ENCODE results near the gene FXR2.

FXR2 gene

DNA sequence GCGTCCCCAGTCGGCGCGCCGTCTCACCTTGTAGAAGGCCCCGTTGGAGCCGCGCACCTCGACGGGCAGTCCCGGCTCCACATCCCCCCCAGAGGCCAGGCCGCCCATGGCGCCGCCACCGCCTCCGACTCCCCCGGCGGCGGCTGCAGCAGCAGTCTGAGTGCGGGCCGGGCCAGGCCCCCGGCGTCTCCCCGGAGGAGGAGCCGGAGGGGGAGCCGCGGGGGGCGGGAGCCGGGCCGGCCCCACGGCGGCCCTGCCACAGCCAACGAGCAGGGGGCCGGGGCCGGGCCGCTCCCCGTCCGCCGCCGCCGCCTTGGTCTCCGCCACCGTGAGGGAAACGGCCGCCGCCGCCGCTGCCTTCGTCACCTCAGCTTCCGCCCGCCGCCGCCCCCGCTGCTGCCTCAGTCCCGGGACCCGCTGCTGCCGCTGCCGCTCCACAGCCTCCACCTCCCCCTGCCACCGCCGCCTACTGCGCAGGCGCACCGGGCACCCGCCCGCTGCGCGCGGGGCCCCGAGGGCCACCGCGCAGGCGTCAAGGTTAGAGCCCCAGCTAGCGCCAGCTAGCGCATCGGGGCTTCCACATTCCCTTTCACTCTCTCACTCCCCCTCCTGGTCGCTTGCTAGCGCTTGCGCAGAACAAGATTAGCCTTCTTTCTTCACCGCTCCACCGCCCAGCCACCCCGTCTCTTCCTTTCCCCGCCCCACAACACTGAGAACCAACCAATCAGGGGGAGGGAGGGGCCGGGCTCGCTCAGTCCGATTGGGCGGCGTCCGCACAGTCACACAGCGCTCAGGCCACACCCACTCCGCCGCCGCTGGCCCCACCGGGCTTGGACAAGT is at the start of gene FXR2:
FXR2 (minus strand) TSS at position 473 of the 840 bp plus-strand sequence; CDS start at position 108, 365 bp downstream.
- peak; percentile 100 for DNase-seq

DNA sequence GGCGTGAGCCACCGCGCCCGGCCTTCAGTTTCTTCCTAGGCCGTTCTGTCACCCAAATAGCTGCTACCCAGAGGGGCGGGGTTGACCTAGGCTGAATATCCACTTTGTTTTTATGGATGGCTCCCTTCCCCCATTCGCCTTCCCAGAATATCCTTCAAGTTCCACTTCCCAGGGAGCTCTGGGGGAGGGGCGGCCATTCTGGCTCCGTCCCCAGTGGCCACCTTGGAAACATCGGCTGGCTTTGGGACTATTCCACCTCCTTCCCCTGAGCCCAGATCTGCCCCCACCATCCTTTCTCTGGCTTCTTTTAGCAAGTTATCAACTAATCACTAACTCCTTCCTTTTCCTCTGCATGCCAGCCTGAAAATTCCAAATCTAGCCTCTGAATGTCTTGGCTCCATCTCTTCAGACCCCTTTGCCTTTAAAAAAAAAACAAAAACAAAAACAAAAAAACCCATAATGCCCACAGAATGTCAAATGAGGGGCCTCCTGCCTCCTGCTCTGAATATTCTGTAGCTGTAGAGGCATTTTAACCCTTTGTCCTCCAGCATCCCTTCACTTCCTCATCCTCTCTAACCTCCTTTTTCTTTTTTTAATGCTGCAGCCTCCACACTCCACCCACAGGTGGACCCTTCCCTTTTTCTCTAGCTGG is 42.4 kb upstream of the FXR2 start:
- no peak for DNase-seq

DNA sequence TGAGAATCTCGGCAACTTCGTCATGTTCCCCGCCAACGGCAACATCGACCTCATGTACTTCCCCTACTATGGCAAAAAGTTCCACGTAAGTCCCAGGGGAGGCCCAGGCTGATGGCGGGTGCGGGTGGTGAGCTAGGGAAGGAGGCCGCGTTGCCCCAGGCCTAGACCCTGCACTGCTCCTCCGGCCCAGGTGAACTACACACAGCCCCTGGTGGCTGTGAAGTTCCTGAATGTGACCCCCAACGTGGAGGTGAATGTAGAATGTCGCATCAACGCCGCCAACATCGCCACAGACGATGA is 40.8 kb upstream of the FXR2 start:
- no peak for DNase-seq

DNA sequence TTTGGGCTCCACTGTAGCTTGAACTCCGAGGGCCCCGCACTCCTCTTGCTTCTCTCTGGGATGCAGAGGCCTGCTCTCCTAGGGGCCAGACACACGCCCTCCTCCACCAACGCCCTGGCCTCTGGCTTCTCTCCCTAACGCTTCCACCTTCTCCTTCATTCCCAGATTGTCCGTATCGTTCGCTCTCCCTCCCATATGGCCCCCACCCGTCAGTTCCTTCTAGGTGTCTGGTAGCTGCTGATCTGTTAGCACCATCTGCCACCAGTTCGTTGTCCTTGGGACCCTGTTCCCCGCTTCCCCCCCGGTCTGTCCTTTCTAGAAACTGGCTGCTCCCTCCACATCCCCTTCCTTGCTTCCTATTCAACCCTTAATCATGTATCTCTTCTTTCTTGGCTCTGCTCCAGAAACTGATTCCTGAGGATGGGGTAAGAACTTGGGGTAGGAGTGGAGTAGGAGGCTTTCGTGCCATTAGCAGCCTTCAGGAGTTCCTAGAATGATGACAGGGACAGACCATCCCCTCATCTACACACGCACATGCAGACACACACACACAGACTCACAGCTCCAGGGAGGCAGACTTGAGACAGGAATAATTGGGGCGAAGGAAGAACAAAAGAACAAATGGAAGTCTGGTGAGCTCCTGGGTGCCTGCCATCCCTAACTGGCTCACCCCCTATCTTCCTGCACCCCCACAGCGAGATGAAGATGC is 40.3 kb upstream of the FXR2 start:
- DNase-seq, result no peak

DNA sequence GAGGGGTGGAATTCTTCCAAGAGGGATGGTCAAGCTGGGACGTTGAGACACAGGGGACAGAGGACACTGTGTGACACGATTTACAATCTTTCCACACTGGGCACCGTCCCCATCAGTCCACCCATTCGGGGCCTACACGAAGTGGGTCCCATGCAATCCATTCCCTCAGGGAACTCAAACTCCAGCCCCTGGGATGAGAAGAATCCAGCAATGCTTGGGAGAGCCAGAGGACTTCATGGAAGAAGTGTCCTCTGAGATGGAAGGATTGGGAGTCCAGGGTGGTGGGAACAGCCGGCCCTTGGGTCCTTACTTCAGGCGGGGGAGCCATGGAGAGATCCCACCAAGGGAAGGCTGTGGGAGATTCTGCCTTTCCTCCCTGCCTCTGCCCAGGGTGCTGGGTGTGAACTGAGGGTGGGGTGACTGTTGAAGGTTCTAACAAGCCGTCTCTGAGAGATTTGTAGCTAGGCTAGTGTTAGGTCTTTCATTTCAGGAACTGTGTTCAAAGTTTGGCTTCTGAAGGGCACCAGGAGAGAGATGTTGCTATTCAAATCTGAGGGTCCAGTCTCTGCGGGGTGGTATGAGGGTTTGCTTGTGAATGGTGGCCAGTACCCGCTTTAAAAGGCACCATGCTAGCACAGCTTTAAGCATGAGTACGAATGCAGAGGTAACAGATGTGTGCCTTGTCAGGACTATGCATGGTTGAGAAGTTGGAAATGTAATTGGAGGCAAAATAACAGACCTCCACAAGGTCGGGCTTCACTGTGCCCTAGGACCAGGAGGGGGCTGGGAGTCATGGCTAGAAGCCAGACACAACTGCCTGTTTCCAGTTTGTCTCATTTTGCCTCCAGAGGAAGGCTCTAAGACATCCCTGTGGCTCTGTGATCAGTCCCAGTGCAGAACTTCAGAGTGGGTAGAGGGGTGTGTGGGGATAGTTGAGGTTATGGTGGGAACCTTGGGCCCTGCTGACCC is 38.0 kb upstream of the FXR2 start:
- no peak for DNase-seq

DNA sequence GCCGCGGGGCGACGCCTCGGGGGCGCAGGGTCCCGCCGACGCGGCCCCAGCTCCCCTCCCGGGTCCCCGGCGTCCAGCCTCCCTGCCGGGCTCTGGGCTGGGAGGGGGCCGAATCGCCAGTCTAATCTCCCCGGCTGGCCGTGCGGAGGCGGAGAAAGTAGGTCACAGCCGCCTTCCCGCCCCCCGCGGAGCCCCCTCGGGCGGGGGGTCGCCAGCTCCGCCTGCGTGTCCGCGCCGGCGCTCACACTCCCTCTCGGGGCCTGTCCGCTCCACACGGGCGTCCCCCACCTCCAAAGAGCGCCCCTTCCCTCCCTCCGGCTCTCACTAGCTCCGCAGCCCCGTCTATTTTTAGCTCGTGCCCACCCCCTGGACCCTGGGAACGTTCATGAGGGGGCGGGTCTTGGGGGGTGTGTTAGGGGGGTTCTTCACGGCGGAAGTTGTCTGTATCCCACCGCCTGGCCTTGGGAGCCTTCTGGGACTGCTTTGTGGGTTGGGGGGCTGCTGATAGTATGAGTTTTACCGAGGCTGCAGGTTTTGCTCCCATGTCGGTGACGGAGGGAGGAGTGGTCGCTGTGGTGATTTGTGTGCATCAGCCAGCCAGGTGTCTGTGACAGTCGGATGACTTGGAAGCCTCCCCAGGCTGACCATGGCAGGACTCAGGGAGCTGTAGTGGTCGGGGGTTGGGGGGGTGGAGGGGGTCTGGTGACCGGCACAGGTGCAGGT is 37.1 kb upstream of the FXR2 start:
- no peak for DNase-seq

DNA sequence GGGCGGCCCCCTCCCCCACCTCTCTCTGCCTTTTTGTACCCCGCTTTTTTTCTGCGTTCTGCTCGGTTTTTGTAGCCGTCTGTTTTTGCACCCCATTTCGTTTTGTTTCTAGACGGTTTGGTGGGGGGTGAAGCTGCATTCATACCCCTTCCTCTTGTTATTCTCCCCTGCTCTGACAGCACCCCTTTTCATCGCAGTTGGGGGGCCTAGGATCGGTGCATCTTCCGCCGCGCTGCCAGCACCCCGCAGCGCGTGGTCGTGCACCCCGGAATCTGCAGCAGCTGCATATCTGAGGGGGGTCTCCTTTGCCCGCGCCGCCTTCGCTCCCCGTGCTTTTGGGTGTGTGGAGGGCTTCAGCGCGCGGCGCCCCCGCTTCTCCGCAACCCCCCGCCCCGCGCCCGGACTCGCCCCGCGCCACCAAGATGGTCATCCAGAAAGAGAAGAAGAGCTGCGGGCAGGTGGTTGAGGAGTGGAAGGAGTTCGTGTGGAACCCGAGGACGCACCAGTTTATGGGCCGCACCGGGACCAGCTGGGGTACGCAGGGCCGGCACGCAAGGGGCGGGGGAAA is 36.5 kb upstream of the FXR2 start:
- DNase-seq, result no peak

DNA sequence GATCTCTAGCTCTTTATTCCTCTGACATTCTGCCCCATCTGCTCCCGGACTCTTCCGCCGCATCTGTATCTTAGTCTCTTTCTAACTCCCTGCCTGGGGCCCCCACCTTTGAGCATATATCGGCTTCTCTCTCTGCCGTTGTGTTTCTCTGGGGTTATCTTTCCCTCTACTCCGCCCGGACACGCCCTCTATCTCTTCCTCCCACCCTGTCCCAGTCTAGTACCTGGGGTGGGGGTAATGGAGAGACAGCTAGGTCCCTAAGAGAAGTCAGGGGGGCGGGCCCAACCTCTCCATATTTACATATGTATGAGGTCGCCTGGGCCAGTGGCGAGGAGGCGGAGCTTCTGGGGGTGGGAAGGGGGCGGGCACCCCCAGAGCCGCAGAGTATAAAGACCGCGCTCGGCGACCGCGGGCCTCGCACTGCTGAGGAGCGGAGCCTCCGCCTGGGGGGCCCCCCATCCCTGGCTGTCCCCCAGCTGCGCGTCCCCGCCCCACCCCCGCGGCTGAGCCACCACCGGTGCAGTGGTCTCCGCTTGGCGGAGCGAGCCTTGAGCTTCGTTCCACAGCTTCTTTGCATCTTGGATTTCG is 35.9 kb upstream of the FXR2 start, which contains the start of gene ATP1B2:
ATP1B2 (plus strand) TSS at position 418 of the 588 bp plus-strand sequence. CDS start 593 bp downstream, outside the sequence.
- peak; percentile 77 for DNase-seq

DNA sequence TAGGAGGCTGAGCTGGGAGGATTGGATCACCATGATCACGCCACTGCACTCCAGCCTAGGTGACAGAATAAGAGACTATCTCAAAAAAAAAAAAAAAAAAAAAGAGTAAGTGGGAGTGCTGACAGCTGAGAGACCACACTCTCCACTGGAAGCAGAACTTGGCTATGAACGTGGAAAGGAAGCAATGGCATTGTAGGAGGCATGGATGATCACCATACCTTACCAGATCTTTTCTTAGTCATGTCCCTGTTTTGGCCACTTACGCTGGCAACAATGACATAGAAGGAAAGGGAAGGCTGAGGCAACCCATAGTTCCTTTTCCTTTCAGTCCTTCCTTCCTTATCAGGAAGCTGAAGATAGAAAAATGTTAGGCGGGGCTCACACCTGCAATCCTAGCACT is 32.3 kb upstream of the FXR2 start:
- DNase-seq, result no peak

DNA sequence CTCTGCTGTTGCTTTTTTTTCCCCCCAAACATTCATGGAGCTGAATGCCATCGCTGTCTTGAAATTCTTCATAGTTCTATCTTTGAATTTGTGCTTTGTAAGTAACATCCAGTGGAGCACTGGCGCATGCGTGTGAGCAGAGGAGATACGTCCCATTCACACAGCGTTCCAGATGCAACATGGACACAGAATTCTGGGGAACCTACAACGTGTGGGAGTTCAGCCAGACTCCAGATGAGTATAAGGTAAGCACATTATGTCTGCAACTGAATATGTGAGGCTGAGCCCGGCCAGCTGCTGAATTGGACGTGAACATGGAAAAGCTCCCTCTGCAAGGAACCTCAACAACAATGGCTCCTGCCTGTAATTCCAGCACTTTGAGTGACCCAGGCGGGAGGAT is 31.8 kb upstream of the FXR2 start:
- no peak for DNase-seq

DNA sequence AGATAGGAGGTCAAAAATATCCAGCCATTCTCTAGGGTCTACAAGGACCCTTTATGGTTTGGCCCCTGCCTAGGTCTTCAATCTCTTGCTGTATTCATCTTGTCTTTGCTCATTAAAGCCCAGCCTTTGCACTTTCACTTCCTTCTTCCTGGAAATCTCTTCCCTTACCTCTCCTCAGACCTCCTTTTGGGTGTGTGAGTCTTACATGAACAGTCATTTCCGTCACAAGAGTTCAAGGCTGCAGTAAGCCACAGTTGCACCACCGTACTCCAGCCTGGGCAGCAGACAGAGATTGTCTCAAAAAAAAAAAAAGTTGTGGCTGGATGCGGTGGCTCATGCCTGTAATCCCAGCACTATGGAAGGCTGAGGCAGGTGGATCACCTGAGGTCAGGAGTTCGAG is 30.1 kb upstream of the FXR2 start:
- DNase-seq, result no peak

DNA sequence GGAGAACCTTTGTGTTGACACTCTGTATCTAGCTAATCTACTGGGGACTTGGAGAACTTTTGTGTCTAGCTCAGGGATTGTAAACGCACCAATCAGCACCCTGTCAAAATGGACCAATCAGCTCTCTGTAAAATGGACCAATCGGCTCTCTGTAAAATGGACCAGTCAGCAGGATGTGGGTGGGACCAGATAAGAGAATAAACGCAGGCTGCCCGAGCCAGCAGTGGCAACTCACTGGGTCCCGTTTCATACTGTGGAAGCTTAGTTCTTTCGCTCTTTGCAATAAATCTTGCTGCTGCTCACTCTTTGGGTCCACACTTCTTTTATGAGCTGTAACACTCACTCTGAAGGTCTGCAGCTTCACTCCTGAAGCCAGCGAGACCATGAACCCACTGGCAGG is 26.9 kb upstream of the FXR2 start:
- DNase-seq, result peak; percentile 17

DNA sequence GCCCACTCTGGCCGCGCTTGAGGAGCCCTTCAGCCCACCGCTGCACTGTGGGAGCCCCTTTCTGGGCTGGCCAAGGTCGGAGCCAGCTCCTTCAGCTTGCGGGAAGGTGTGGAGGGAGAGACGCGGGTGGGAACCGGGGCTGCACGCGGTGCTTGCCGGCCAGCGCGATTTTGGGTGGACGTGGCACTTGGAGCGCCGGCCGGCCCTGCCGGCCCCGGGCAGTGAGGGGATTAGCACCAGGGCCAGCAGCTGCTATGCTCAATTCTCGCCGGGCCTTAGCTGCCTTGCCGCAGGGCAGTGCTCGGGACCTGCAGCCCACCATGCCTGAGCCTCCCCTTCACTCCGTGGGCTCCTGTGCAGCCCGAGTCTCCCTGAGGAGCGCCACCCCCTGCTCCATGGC is 26.1 kb upstream of the FXR2 start:
- no peak for DNase-seq

DNA sequence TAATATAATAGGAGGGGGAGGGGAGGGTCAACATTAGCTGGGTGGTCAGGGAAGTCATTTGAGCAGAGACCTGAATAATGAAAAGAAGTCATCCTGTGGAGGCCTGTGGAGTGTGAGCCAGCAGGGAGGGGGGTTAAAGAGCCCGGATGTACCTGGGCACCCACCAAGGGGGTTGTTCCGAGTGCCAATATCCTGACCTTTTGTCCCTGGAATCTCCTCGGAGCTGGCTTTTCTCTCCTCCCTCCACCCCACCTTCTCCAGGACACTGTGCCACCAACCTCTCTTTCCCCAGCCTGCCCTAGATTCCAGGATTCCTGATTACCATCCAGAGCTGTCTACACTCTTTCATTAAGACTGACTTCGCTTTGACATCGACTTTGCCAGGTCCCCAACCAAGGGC is 21.5 kb upstream of the FXR2 start:
- DNase-seq, result no peak

DNA sequence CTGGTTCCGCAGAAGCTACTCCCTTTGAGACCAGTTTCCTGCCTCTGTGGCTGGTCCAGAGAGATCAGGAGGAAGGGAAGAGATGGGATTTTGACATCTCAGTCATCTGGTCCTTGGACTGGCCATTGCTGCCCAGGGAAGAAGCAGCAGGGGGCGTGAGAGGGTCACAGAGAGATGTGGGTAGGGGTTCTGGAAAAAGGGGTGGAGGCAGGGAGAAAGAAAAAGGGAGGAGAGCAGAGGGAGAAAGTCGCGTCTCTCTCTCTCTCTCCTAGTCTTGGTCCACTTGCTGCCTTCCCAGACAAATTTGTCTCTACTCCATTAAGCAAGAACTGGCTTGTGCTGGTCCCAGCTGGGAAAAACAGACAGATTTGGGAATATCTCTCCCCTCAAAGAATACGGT is 19.7 kb upstream of the FXR2 start:
- no peak for DNase-seq

DNA sequence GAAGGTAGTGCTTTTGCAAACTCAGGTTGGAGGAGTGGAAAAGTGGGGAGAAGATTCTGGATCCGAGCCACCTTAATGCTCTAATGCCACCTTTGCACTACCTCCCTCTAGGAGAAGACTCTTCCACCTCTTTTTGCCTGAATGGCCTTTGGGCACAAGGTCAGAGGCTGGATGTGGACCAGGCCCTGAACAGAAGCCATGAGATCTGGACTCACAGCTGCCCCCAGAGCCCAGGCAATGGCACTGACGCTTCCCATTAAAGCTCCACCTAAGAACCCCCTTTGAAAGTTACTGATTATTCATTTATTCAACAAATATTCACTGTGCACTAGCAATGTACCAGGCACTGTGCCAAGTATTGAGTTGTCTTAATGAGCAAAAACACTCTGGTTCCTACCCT is 18.4 kb upstream of the FXR2 start:
- no peak for DNase-seq

DNA sequence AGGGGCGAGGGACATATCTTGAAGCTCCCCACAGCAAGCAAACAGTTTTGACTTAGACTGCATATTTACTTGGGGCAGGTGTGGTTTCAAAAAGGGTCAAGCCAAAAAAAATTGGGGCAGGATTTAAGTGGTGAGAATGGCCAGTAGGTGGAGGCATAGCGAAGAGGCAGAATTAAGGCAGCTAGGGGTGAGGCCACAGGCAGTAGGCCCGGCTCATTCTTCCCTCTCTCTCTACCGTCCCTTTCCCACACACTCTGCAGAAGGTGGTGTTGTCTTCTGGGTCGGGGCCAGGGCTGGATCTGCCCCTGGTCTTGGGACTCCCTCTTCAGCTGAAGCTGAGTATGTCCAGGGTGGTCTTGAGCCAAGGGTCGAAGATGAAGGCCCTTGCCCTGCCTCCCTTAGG is 17.8 kb upstream of the FXR2 start:
- peak; percentile 51 for DNase-seq

DNA sequence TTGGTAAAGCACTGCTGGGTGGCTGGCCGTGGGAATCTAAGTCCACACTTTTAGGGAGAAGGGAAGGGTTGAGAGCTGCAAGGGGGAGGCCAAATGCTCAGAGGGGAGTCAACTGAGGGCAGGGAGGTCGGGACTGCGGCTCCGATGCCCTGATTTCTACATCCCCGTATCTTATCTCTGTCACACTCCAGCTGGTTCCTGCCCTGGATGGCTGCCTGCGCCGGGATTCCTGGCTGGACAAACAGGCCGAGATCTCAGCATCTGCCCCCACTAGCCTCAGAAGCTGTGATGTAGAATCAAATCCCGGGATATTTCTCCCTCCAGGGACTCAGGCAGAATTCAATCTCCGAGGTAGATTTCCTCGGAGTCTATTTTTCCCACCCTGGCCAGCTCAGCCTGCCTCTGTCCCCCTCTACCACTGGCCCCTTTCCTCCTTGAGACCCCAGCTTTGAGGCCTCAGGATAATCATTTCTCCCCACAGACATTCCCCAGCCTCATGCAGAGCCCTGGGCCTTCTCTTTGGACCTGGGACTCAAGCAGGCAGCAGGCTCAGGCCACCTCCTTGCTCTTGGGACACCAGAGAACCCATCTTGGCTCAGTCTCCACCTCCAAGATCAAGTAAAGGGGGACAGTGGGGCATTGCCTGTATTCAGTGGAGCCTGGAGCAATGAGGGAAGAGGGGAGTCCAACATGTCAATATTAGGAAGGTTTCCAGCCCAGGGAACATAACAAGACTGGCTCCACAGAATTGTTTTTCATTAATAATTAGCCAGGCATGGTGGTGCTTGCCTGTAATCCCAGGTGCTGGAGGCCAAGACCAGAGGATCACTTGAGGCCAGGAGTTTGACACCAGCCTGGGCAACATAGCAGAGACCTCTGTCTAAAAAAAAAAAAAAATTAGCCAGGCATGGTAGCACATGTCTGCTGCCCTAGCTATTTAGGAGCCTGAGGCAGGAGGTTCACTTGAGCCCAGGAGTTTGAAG is 17.0 kb upstream of the FXR2 start:
- DNase-seq, result no peak

DNA sequence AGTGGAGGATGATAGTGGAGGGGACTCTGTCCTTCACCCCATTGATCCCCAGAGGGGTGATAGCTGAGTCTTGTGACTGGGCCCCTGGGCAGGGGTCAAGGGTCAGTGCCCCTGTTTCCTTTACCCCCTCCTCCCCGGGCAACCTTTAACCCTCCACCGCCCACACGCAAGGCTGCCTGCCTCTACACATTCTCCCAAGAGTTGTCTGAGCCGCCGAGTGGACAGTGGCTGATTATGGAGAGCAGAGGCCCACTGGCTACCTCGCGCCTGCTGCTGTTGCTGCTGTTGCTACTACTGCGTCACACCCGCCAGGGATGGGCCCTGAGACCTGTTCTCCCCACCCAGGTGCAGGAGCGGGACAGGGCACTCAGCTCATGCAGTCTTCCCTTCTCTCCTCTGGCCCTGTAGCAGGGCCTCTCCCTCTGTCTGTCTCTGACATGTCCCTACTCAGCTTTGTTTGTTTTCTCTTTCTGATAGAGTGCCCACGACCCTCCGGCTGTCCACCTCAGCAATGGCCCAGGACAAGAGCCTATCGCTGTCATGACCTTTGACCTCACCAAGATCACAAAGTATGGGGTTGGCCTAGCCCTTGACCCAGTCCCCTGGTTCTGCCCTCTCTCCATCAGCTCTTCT is 15.4 kb upstream of the FXR2 start, which contains the start of gene SHBG:
SHBG (plus strand) TSS at position 197 of the 633 bp plus-strand sequence; CDS start at position 235, 38 bp downstream.
- DNase-seq, result no peak

Data from CD4-positive, alpha-beta T cell treated with Interleukin-12 subunit alpha and Interleukin-12 subunit beta, for 1 hour (primary cell).